Subcutaneous abdominal adipose tissue (tissue), 5 donors: ENCODE measurements around the gene KLF1.
"Not testable (repeated sequence)": the region's sequence is repeated elsewhere in the genome, so short reads cannot be mapped to it uniquely, and the experiment has no call there.

Experiments
- H3K27ac ChIP-seq: one replicate; pipeline ENCODE4 v1.7.0; 2013; ENCODE audit warnings: low read depth, mild to moderate bottlenecking, inconsistent platforms, low read length, moderate library complexity
- H3K27me3 ChIP-seq, 5 donors: one replicate each; pipeline ENCODE4 v1.7.0; 2013; ENCODE audit warnings: low read length in 5 of 5, inconsistent platforms in 1 of 5; ENCODE audit not compliant: control insufficient read depth in 5 of 5, insufficient read depth in 4 of 5
- H3K36me3 ChIP-seq, 5 donors: one replicate each; pipeline ENCODE4 v1.7.0; 2013; ENCODE audit warnings: low read length in 5 of 5; ENCODE audit not compliant: control insufficient read depth in 5 of 5, insufficient read depth in 5 of 5
- H3K4me1 ChIP-seq, 5 donors: one replicate each; pipeline ENCODE4 v1.7.0; 2013; ENCODE audit warnings: low read length in 5 of 5, mild to moderate bottlenecking in 3 of 5, moderate library complexity in 1 of 5; ENCODE audit not compliant: control insufficient read depth in 5 of 5, insufficient read depth in 5 of 5
- H3K4me3 ChIP-seq, 5 donors: one replicate each; pipeline ENCODE4 v1.7.0; 2013; ENCODE audit warnings: low read length in 5 of 5, low read depth in 1 of 5
- H3K9ac ChIP-seq, 5 donors: one replicate each; pipeline ENCODE4 v1.7.0; 2013; ENCODE audit warnings: low read length in 5 of 5, mild to moderate bottlenecking in 4 of 5, moderate library complexity in 3 of 5
- H3K9me3 ChIP-seq, 5 donors: one replicate each; pipeline ENCODE4 v1.7.0; 2013; ENCODE audit warnings: low read length in 5 of 5; ENCODE audit not compliant: control insufficient read depth in 5 of 5
- donor health status: healthy.
- donor health status: healthy.
- donor health status: healthy.
- donor health status: healthy.
- donor health status: healthy.

KLF1 gene

GRCh38 chr19:12856653-12857052 is 30.3 kb downstream of the KLF1 start:
- Histone ChIP-seq H3K27ac (no peak overlapping the region), H3K9ac (no peak overlapping the region), H3K27me3 (no peaks in the 10 kb centered on the region), H3K36me3 (no peaks in the 10 kb centered on the region), H3K9me3 (no peaks in the 10 kb centered on the region), H3K4me1 (no peaks in the 10 kb centered on the region), H3K4me3 (no peak overlapping the region)

- Histone ChIP-seq H3K4me1 (peaks cover 0 to 10% (median 9%) of the 10 kb centered on the region in 5 donors), H3K9me3 (no peaks in the 10 kb centered on the region), H3K9ac (peak overlapping the region in 1 of 5 donors; percentile 28), H3K4me3 (peak overlapping the region in 3 of 5 donors; percentile 22 to 60 (median 46)), H3K36me3 (no peaks in the 10 kb centered on the region), H3K27ac (no peak overlapping the region), H3K27me3 (peaks cover 3 to 22% (median 17%) of the 10 kb centered on the region in 5 donors)
Observed at GRCh38 chr19:12847159-12848139, 39.6 kb downstream of the KLF1 start.

- H3K4me3 ChIP-seq, H3K36me3 ChIP-seq, H3K9me3 ChIP-seq, H3K9ac ChIP-seq, H3K27ac ChIP-seq: not testable (repeated sequence)
- Histone ChIP-seq H3K4me1 (peaks cover 0 to 10% (median 9%) of the 10 kb centered on the region in 5 donors), H3K27me3 (peaks cover 5 to 27% (median 24%) of the 10 kb centered on the region in 5 donors)
Observed at GRCh38 chr19:12846613-12847012, 40.4 kb downstream of the KLF1 start.

GRCh38 chr19:12843999-12844732 is 42.8 kb downstream of the KLF1 start:
- Histone ChIP-seq H3K27me3 (peaks cover 22 to 51% (median 48%) of the 10 kb centered on the region in 5 donors), H3K9me3 (no peaks in the 10 kb centered on the region), H3K4me1 (peaks cover 0 to 22% (median 13%) of the 10 kb centered on the region in 5 donors), H3K9ac (no peak overlapping the region), H3K27ac (no peak overlapping the region), H3K36me3 (no peaks in the 10 kb centered on the region), H3K4me3 (no peak overlapping the region)

- no peak overlapping the region for H3K4me3 ChIP-seq
- no peak overlapping the region for H3K27ac ChIP-seq
- H3K36me3 ChIP-seq = no peaks in the 10 kb centered on the region
- H3K9me3 ChIP-seq = no peaks in the 10 kb centered on the region
- H3K4me1 ChIP-seq = peaks cover 0 to 30% (median 19%) of the 10 kb centered on the region in 5 donors
- H3K9ac ChIP-seq = no peak overlapping the region
- peaks cover 22 to 55% (median 54%) of the 10 kb centered on the region in 5 donors for H3K27me3 ChIP-seq
Observed at GRCh38 chr19:12843328-12843727, 43.7 kb downstream of the KLF1 start.

GRCh38 chr19:12842511-12842910 is 44.5 kb downstream of the KLF1 start:
- Histone ChIP-seq H3K36me3 (no peaks in the 10 kb centered on the region), H3K27ac (no peak overlapping the region), H3K27me3 (peaks cover 22 to 60% (median 60%) of the 10 kb centered on the region in 5 donors), H3K4me1 (peaks cover 0 to 29% (median 17%) of the 10 kb centered on the region in 5 donors), H3K9me3 (no peaks in the 10 kb centered on the region), H3K4me3 (no peak overlapping the region), H3K9ac (no peak overlapping the region)

- H3K27me3 ChIP-seq = peaks cover 25 to 72% (median 64%) of the 10 kb centered on the region in 5 donors
- H3K9ac ChIP-seq = no peak overlapping the region
- peak overlapping the region in 1 of 5 donors; percentile 49 for H3K4me3 ChIP-seq
Observed at GRCh38 chr19:12841094-12841493, 45.9 kb downstream of the KLF1 start.

GRCh38 chr19:12840091-12841079 is 46.6 kb downstream of the KLF1 start:
- peaks cover 31 to 79% (median 69%) of the 10 kb centered on the region in 5 donors for H3K27me3 ChIP-seq
- no peak overlapping the region for H3K9ac ChIP-seq
- peak overlapping the region in 1 of 5 donors; percentile 20 for H3K4me3 ChIP-seq
- H3K36me3 ChIP-seq = no peaks in the 10 kb centered on the region
- no peak overlapping the region for H3K27ac ChIP-seq
- H3K9me3 ChIP-seq = no peaks in the 10 kb centered on the region
- H3K4me1 ChIP-seq = peaks cover 0 to 24% (median 16%) of the 10 kb centered on the region in 5 donors

More at GRCh38 chr19:12841094-12841493, 45.9 kb downstream of the KLF1 start:
- Histone ChIP-seq H3K4me1 (peaks cover 0 to 24% (median 13%) of the 10 kb centered on the region in 5 donors), H3K36me3 (no peaks in the 10 kb centered on the region), H3K9me3 (no peaks in the 10 kb centered on the region), H3K27ac (no peak overlapping the region)
